Spinal cord (tissue), 10 donors: ENCODE results near the gene PDE7B. TPM values are rescaled to one million over a fixed set of nuclear protein-coding genes. Genes with fewer than 3 reads are reported as not detected.
"Not testable (repeated sequence)": the region's sequence is repeated elsewhere in the genome, so short reads cannot be mapped to it uniquely, and the experiment has no call there.

Source experiments
- DNase-seq, 6 donors: peaks; one replicate each; pipeline versions ENCODE4 v3.0.0 to v3.0.0-alpha.2; 2013 to 2015; ENCODE audit warnings: low spot score in 6 of 6, low read depth in 4 of 6
- H3K27ac ChIP-seq: one replicate; pipeline ENCODE4 v1.5.1; 2013; ENCODE audit warnings: low read depth, low read length, control low read depth
- H3K27me3 ChIP-seq: one replicate; pipeline ENCODE4 v1.6.1; 2013; ENCODE audit warnings: low read length; ENCODE audit not compliant: control insufficient read depth, insufficient read depth
- H3K36me3 ChIP-seq: one replicate; pipeline ENCODE4 v1.6.1; 2013; ENCODE audit warnings: low read length; ENCODE audit not compliant: control insufficient read depth, insufficient read depth
- H3K4me1 ChIP-seq: one replicate; pipeline ENCODE4 v1.6.1; 2013; ENCODE audit warnings: low read length; ENCODE audit not compliant: control insufficient read depth, insufficient read depth
- H3K4me3 ChIP-seq: one replicate; pipeline ENCODE4 v1.5.1; 2013; ENCODE audit warnings: low read depth, low read length, control low read depth
- H3K9me3 ChIP-seq: one replicate; pipeline ENCODE4 v1.6.1; 2013; ENCODE audit warnings: low read length; ENCODE audit not compliant: control insufficient read depth, insufficient read depth
- WGBS: methylation state at CpG from one replicate; pipeline ENCODE4 v1.1.5; 2013; ENCODE audit warnings: missing lambda C conversion rate; ENCODE audit not compliant: insufficient coverage; 5-methylcytosine and 5-hydroxymethylcytosine counted together
- polyA plus RNA-seq, 2 donors: library from polyadenylated mRNA; unstranded; fragments of 120-200 nt; gene quantifications; one replicate each; pipeline ENCODE4 v1.2.1, GENCODE V29; 2013; ENCODE audit not compliant: insufficient read length in 2 of 2
- total RNA-seq, 2 donors: library from RNA; depleted of rRNA in 1 of 2; stranded (reverse); fragments of 120-200 nt in 1 of 2; fragments of >200 nt in 1 of 2; gene quantifications; one replicate each; pipeline versions ENCODE4 v1.2.3 to v1.2.4, GENCODE V29; 2013 to 2014
- donor health status: healthy.

PDE7B gene
- total and polyA plus RNA-seq, 4 donors = 7.8 to 19.7 (median 12.4) TPM

- Histone ChIP-seq H3K4me1 (no peaks in the 10 kb centered on the region), H3K36me3 (no peaks in the 10 kb centered on the region), H3K27me3 (no peaks in the 10 kb centered on the region), H3K9me3 (no peaks in the 10 kb centered on the region), H3K4me3 (no peak overlapping the region), H3K27ac (no peak overlapping the region)
- DNase-seq = no peak
- 100% methylated on average over 1 of the region's 3 CpGs for WGBS
Measured at GRCh38 chr6:136134751-136135150, 283.2 kb downstream of the PDE7B start.

- no peak overlapping the region for H3K4me3 ChIP-seq
- DNase-seq = no peak
- no peaks in the 10 kb centered on the region for H3K9me3 ChIP-seq
- no CpG with 5 or more reads among the region's 2 CpGs for WGBS
- no peaks in the 10 kb centered on the region for H3K27me3 ChIP-seq
- H3K4me1 ChIP-seq = no peaks in the 10 kb centered on the region
- H3K36me3 ChIP-seq = no peaks in the 10 kb centered on the region
- no peak overlapping the region for H3K27ac ChIP-seq
Measured at GRCh38 chr6:136136274-136136673, 284.8 kb downstream of the PDE7B start.

GRCh38 chr6:136137008-136137692 is 285.6 kb downstream of the PDE7B start:
- H3K27ac ChIP-seq = no peak overlapping the region
- no peaks in the 10 kb centered on the region for H3K27me3 ChIP-seq
- peak in 2 of 6 donors; percentile 36 to 47 for DNase-seq
- 0% methylated on average over 1 of the region's 3 CpGs for WGBS
- H3K4me1 ChIP-seq = no peaks in the 10 kb centered on the region
- no peaks in the 10 kb centered on the region for H3K9me3 ChIP-seq
- no peak overlapping the region for H3K4me3 ChIP-seq
- H3K36me3 ChIP-seq = no peaks in the 10 kb centered on the region

- no peaks in the 10 kb centered on the region for H3K4me1 ChIP-seq
- no peaks in the 10 kb centered on the region for H3K36me3 ChIP-seq
- no CpG with 5 or more reads among the region's 3 CpGs for whole genome bisulfite sequencing
- H3K27ac ChIP-seq = no peak overlapping the region
- H3K4me3 ChIP-seq = no peak overlapping the region
- H3K27me3 ChIP-seq = no peaks in the 10 kb centered on the region
- no peak for DNase-seq
- no peaks in the 10 kb centered on the region for H3K9me3 ChIP-seq
Measured at GRCh38 chr6:136137739-136138402, 286.4 kb downstream of the PDE7B start.

- H3K4me3 ChIP-seq, H3K36me3 ChIP-seq, H3K4me1 ChIP-seq, DNase-seq, H3K9me3 ChIP-seq, H3K27ac ChIP-seq, H3K27me3 ChIP-seq: not testable (repeated sequence)
- WGBS = no CpG with 5 or more reads among the region's 6 CpGs
Measured at GRCh38 chr6:136139111-136139510, 287.6 kb downstream of the PDE7B start.

- no peaks in the 10 kb centered on the region for H3K36me3 ChIP-seq
- H3K4me3 ChIP-seq = no peak overlapping the region
- H3K27ac ChIP-seq = no peak overlapping the region
- no peaks in the 10 kb centered on the region for H3K27me3 ChIP-seq
- no peak for DNase-seq
- H3K9me3 ChIP-seq = no peaks in the 10 kb centered on the region
- H3K4me1 ChIP-seq = no peaks in the 10 kb centered on the region
Measured at GRCh38 chr6:136144251-136145023, 292.9 kb downstream of the PDE7B start.

- Histone ChIP-seq H3K36me3 (no peaks in the 10 kb centered on the region), H3K4me1 (no peaks in the 10 kb centered on the region), H3K9me3 (no peaks in the 10 kb centered on the region), H3K27me3 (no peaks in the 10 kb centered on the region), H3K4me3 (no peak overlapping the region), H3K27ac (no peak overlapping the region)
- DNase-seq = no peak
- no CpG with 5 or more reads among the region's 2 CpGs for WGBS
Measured at GRCh38 chr6:136146130-136146529, 294.6 kb downstream of the PDE7B start.

- H3K4me1 ChIP-seq = no peaks in the 10 kb centered on the region
- H3K4me3 ChIP-seq = no peak overlapping the region
- H3K27me3 ChIP-seq = no peaks in the 10 kb centered on the region
- no peak for DNase-seq
- no peak overlapping the region for H3K27ac ChIP-seq
- H3K36me3 ChIP-seq = no peaks in the 10 kb centered on the region
- WGBS = no CpG with 5 or more reads among the region's 2 CpGs
- H3K9me3 ChIP-seq = no peaks in the 10 kb centered on the region
Measured at GRCh38 chr6:136147342-136147741, 295.8 kb downstream of the PDE7B start.

- Histone ChIP-seq H3K27me3 (no peaks in the 10 kb centered on the region), H3K27ac (no peak overlapping the region), H3K4me1 (no peaks in the 10 kb centered on the region), H3K4me3 (no peak overlapping the region), H3K9me3 (no peaks in the 10 kb centered on the region), H3K36me3 (no peaks in the 10 kb centered on the region)
- WGBS = no CpG with 5 or more reads among the region's 1 CpG
- no peak for DNase-seq
Measured at GRCh38 chr6:136148051-136148450, 296.6 kb downstream of the PDE7B start.
